NB4 (cell line): ENCODE data around the gene GPR146.

Experiments
- POLR2A ChIP-seq: IDR thresholded peaks from 2 replicates; pipeline ENCODE4 v1.6.1; 2011; ENCODE audit warnings: mild to moderate bottlenecking; ENCODE audit not compliant: insufficient read length; ENCODE audit errors: extremely low read depth
- TF ChIP-seq, protein P1 (sequence below): IDR thresholded peaks from one replicate; pipeline ENCODE4 v1.5.1; 2012; ENCODE audit warnings: low read depth, low read length

DNA sequence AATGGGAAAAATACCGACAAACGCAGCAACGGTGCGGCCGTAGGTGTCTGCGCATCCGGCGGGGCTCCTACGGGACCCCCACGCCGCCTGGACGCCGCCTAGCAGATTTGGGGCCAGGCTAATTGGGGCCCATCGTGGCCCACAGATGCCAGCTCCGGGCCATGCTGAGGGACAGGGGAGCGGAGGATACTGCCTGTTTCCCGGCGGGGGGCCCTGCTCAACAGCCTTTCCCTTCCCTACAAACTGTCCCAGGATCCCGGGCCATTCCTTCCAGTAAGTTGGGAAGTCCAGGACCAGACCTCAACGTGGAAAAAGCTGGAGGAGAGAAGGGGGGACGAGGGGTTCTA lies 21.9 kb downstream of the GPR146 start:
- TF ChIP-seq, protein P1, sequence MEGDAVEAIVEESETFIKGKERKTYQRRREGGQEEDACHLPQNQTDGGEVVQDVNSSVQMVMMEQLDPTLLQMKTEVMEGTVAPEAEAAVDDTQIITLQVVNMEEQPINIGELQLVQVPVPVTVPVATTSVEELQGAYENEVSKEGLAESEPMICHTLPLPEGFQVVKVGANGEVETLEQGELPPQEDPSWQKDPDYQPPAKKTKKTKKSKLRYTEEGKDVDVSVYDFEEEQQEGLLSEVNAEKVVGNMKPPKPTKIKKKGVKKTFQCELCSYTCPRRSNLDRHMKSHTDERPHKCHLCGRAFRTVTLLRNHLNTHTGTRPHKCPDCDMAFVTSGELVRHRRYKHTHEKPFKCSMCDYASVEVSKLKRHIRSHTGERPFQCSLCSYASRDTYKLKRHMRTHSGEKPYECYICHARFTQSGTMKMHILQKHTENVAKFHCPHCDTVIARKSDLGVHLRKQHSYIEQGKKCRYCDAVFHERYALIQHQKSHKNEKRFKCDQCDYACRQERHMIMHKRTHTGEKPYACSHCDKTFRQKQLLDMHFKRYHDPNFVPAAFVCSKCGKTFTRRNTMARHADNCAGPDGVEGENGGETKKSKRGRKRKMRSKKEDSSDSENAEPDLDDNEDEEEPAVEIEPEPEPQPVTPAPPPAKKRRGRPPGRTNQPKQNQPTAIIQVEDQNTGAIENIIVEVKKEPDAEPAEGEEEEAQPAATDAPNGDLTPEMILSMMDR, result no peak
- TF ChIP-seq POLR2A, result no peak
